ENCODE data around the gene GRK5.

The GRK5 gene

GRCh38 chr10:119395280-119396007 is 188.1 kb downstream of the GRK5 start:
- TF ChIP-seq CTCF (conservative IDR thresholded peaks at IDR 0.05; ENCODE audit: low read length): no peak
- H3K4me3 ChIP-seq (ENCODE audit: low read length): no peak overlapping the region
- no peak for DNase-seq (ENCODE audit: low read depth)

- no peak for DNase-seq (ENCODE audit: low read depth)
- no peak overlapping the region for H3K4me3 ChIP-seq (ENCODE audit: low read length)
- no peak for TF ChIP-seq CTCF (conservative IDR thresholded peaks at IDR 0.05; ENCODE audit: low read length)
Observed at GRCh38 chr10:119396008-119396708, 188.8 kb downstream of the GRK5 start.

- no peak overlapping the region for H3K4me3 ChIP-seq (ENCODE audit: low read length)
- no peak for DNase-seq (ENCODE audit: low read depth)
- TF ChIP-seq CTCF (conservative IDR thresholded peaks at IDR 0.05; ENCODE audit: low read length): no peak
Observed at GRCh38 chr10:119396709-119397071, 189.3 kb downstream of the GRK5 start.

GRCh38 chr10:119397416-119397815 is 190.0 kb downstream of the GRK5 start:
- no peak for TF ChIP-seq CTCF (conservative IDR thresholded peaks at IDR 0.05; ENCODE audit: low read length)
- DNase-seq (ENCODE audit: low read depth): no peak
- H3K4me3 ChIP-seq (ENCODE audit: low read length): no peak overlapping the region

- peak; percentile 20 for DNase-seq (ENCODE audit: low read depth)
- TF ChIP-seq CTCF (conservative IDR thresholded peaks at IDR 0.05; ENCODE audit: low read length): no peak
- H3K4me3 ChIP-seq (ENCODE audit: low read length): no peak overlapping the region
Observed at GRCh38 chr10:119398996-119399395, 191.6 kb downstream of the GRK5 start.

- TF ChIP-seq CTCF (conservative IDR thresholded peaks at IDR 0.05; ENCODE audit: low read length): no peak
- no peak for DNase-seq (ENCODE audit: low read depth)
Observed at GRCh38 chr10:119399466-119399865, 192.1 kb downstream of the GRK5 start.

More at GRCh38 chr10:119399466-119399865, 192.1 kb downstream of the GRK5 start:
- no peak overlapping the region for H3K4me3 ChIP-seq (ENCODE audit: low read length)

Measured in AG10803 (cell line).